EL (cell line): Measurements from ENCODE around the gene MSANTD1.
A peak's percentile ranks its signal among the peaks of the same experiment; 100 is the strongest.

Experiments
- DNase-seq: peaks from one replicate; pipeline ENCODE4 v3.0.0-alpha.2; 2016

The MSANTD1 gene

GRCh38 chr4:3267576-3268394 lies 18.8 kb downstream of the MSANTD1 start:
- no peak for DNase-seq

GRCh38 chr4:3268395-3269104 lies 19.6 kb downstream of the MSANTD1 start:
- DNase-seq = no peak

- DNase-seq = no peak
Observed at GRCh38 chr4:3269105-3269927, 20.4 kb downstream of the MSANTD1 start.

GRCh38 chr4:3269991-3270611 lies 21.1 kb downstream of the MSANTD1 start:
- no peak for DNase-seq

GRCh38 chr4:3271131-3271530 lies 22.2 kb downstream of the MSANTD1 start:
- DNase-seq = no peak

GRCh38 chr4:3276986-3277385 lies 28.0 kb downstream of the MSANTD1 start:
- no peak for DNase-seq

- no peak for DNase-seq
Observed at GRCh38 chr4:3280466-3280865, 31.5 kb downstream of the MSANTD1 start.

- DNase-seq = no peak
Observed at GRCh38 chr4:3283483-3283882, 34.5 kb downstream of the MSANTD1 start.

- DNase-seq = no peak
Observed at GRCh38 chr4:3283916-3284315, 35.0 kb downstream of the MSANTD1 start.

- no peak for DNase-seq
Observed at GRCh38 chr4:3284734-3285557, 36.0 kb downstream of the MSANTD1 start.

GRCh38 chr4:3285558-3286334 lies 36.8 kb downstream of the MSANTD1 start:
- peak; percentile 75 for DNase-seq

- DNase-seq = no peak
Observed at GRCh38 chr4:3286335-3287175, 37.6 kb downstream of the MSANTD1 start.

GRCh38 chr4:3287271-3287971 lies 38.5 kb downstream of the MSANTD1 start:
- DNase-seq = no peak

- DNase-seq = no peak
Observed at GRCh38 chr4:3287972-3288570, 39.1 kb downstream of the MSANTD1 start.

GRCh38 chr4:3288571-3289094 lies 39.7 kb downstream of the MSANTD1 start:
- no peak for DNase-seq

GRCh38 chr4:3290476-3290875 lies 41.5 kb downstream of the MSANTD1 start:
- DNase-seq = no peak

- no peak for DNase-seq
Observed at GRCh38 chr4:3290889-3291321, 41.9 kb downstream of the MSANTD1 start.

- DNase-seq = no peak
Observed at GRCh38 chr4:3291411-3291968, 42.5 kb downstream of the MSANTD1 start.
